H1 (cell line): ENCODE data around the gene CLN5.

ENCODE experiments used
- EGR1 ChIP-seq: IDR thresholded peaks from 2 replicates; pipeline ENCODE4 v1.6.1; 2011; ENCODE audit warnings: low read depth, low read length, borderline replicate concordance
- EP300 ChIP-seq, 2 experiments: IDR thresholded peaks; 1 replicate in 1 of 2; 2 replicates in 1 of 2; pipeline ENCODE4 v1.6.1; 2011 to 2012; ENCODE audit warnings: low read depth in 2 of 2, low read length in 2 of 2, mild to moderate bottlenecking in 2 of 2, borderline replicate concordance in 1 of 2, inconsistent platforms in 1 of 2, moderate library complexity in 1 of 2
- POLR2A ChIP-seq, 2 experiments: IDR thresholded peaks; 1 replicate in 1 of 2; 2 replicates in 1 of 2; pipeline ENCODE4 v1.6.1; 2011; ENCODE audit warnings: low read depth in 2 of 2, low read length in 2 of 2, mild to moderate bottlenecking in 2 of 2; ENCODE audit errors: control extremely low read depth in 1 of 2
- SP1 ChIP-seq: IDR thresholded peaks from 2 replicates; pipeline ENCODE4 v1.6.1; 2011; ENCODE audit warnings: low read depth, low read length
- TCF12 ChIP-seq: IDR thresholded peaks from 2 replicates; pipeline ENCODE4 v1.6.1; 2011; ENCODE audit warnings: low read depth, mild to moderate bottlenecking, low read length
- TF ChIP-seq, protein P1 (sequence below): IDR thresholded peaks from 2 replicates; pipeline ENCODE4 v1.6.1; 2011; ENCODE audit warnings: low read depth, mild to moderate bottlenecking, low read length; ENCODE audit not compliant: insufficient read depth
- TF ChIP-seq, protein P2 (sequence below), 3 experiments: IDR thresholded peaks; 1 replicate in 2 of 3; 2 replicates in 1 of 3; pipeline versions ENCODE4 v1.5.1 to v1.6.1; 2011; ENCODE audit warnings: low read length in 3 of 3, mild to moderate bottlenecking in 3 of 3, inconsistent platforms in 2 of 3, low read depth in 1 of 3, moderate library complexity in 1 of 3; ENCODE audit not compliant: insufficient read depth in 1 of 3; ENCODE audit errors: control extremely low read depth in 1 of 3

DNA sequence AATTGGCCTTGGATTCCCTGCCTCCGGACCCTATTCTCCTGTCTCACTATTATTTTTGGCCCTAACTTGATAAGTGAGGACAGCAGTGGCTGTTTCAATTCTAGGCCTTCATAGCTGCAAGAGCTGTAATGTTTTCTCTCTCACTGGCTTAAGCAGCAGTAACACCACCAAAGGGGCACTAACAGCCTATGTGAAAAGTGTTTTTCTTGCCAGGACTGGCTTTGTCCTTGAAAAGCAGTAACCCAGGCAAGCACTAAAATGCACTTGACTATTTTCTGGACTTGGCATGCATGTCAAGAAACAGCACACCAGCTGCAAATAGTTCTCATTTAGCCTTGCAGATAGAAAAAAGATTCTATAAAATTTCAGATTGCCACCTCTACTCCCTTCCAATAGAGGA, 44.4 kb downstream of the CLN5 start:
- TF ChIP-seq SP1 (no peak), EGR1 (no peak), EP300 (IDR thresholded peaks at IDR 0.05; ENCODE audit: borderline replicate concordance in 1 of 2, low read depth in 2 of 2, low read length in 2 of 2) (no peak), POLR2A (IDR thresholded peaks at IDR 0.05; ENCODE audit: control extremely low read depth in 1 of 2, low read depth in 2 of 2, low read length in 2 of 2) (no peak), TCF12 (no peak)
- TF ChIP-seq, protein P1, sequence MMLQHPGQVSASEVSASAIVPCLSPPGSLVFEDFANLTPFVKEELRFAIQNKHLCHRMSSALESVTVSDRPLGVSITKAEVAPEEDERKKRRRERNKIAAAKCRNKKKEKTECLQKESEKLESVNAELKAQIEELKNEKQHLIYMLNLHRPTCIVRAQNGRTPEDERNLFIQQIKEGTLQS: no peak
- TF ChIP-seq, protein P2, sequence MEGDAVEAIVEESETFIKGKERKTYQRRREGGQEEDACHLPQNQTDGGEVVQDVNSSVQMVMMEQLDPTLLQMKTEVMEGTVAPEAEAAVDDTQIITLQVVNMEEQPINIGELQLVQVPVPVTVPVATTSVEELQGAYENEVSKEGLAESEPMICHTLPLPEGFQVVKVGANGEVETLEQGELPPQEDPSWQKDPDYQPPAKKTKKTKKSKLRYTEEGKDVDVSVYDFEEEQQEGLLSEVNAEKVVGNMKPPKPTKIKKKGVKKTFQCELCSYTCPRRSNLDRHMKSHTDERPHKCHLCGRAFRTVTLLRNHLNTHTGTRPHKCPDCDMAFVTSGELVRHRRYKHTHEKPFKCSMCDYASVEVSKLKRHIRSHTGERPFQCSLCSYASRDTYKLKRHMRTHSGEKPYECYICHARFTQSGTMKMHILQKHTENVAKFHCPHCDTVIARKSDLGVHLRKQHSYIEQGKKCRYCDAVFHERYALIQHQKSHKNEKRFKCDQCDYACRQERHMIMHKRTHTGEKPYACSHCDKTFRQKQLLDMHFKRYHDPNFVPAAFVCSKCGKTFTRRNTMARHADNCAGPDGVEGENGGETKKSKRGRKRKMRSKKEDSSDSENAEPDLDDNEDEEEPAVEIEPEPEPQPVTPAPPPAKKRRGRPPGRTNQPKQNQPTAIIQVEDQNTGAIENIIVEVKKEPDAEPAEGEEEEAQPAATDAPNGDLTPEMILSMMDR (IDR thresholded peaks at IDR 0.05; ENCODE audit: control extremely low read depth in 1 of 3, insufficient read depth in 1 of 3, low read depth in 1 of 3, low read length in 3 of 3): no peak
